Gastroesophageal sphincter (tissue), 3 donors: ENCODE results near the gene THTPA.

ENCODE experiments used
- EP300 ChIP-seq: sonication (generic); formaldehyde crosslinking; IDR thresholded peaks from one replicate; pipeline ENCODE4 v1.6.1; 2017; ENCODE audit warnings: antibody characterized with exemption, mild to moderate bottlenecking
- POLR2A ChIP-seq, 2 donors: fragments of 450-650 bp; IDR thresholded peaks; one replicate each; pipeline ENCODE4 v1.6.1; 2017; ENCODE audit warnings: antibody characterized with exemption in 2 of 2, mild to moderate bottlenecking in 2 of 2, moderate library complexity in 1 of 2
- POLR2AphosphoS5 ChIP-seq: sonication (generic); formaldehyde crosslinking; IDR thresholded peaks from one replicate; pipeline ENCODE4 v1.6.1; 2017; ENCODE audit warnings: antibody characterized with exemption
- TF ChIP-seq, protein P1 (sequence below), 4 experiments: fragments of 200-600 bp in 2 of 4; fragments of 450-650 bp in 2 of 4; sonication (generic) in 1 of 4; IDR thresholded peaks; one replicate each; pipeline ENCODE4 v1.5.1; 2017 to 2019; ENCODE audit warnings: antibody characterized with exemption in 4 of 4, mild to moderate bottlenecking in 2 of 4, moderate library complexity in 2 of 4

- TF ChIP-seq, protein P1, sequence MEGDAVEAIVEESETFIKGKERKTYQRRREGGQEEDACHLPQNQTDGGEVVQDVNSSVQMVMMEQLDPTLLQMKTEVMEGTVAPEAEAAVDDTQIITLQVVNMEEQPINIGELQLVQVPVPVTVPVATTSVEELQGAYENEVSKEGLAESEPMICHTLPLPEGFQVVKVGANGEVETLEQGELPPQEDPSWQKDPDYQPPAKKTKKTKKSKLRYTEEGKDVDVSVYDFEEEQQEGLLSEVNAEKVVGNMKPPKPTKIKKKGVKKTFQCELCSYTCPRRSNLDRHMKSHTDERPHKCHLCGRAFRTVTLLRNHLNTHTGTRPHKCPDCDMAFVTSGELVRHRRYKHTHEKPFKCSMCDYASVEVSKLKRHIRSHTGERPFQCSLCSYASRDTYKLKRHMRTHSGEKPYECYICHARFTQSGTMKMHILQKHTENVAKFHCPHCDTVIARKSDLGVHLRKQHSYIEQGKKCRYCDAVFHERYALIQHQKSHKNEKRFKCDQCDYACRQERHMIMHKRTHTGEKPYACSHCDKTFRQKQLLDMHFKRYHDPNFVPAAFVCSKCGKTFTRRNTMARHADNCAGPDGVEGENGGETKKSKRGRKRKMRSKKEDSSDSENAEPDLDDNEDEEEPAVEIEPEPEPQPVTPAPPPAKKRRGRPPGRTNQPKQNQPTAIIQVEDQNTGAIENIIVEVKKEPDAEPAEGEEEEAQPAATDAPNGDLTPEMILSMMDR (IDR thresholded peaks at IDR 0.05), result no peak
- TF ChIP-seq POLR2A (IDR thresholded peaks at IDR 0.05) (no peak), EP300 (no peak), POLR2AphosphoS5 (no peak)
These were observed 9.5 kb upstream of the THTPA start for GRCh38 chr14:23546450-23547035.
